EH (cell line): ENCODE data around the gene TGFB1I1.
"Not testable (repeated sequence)": the region's sequence is repeated elsewhere in the genome, so short reads cannot be mapped to it uniquely, and the experiment has no call there.

Source experiments
- DNase-seq: peaks from one replicate; pipeline ENCODE4 v3.0.0-alpha.2; 2015; ENCODE audit warnings: low read depth

The TGFB1I1 gene

DNA sequence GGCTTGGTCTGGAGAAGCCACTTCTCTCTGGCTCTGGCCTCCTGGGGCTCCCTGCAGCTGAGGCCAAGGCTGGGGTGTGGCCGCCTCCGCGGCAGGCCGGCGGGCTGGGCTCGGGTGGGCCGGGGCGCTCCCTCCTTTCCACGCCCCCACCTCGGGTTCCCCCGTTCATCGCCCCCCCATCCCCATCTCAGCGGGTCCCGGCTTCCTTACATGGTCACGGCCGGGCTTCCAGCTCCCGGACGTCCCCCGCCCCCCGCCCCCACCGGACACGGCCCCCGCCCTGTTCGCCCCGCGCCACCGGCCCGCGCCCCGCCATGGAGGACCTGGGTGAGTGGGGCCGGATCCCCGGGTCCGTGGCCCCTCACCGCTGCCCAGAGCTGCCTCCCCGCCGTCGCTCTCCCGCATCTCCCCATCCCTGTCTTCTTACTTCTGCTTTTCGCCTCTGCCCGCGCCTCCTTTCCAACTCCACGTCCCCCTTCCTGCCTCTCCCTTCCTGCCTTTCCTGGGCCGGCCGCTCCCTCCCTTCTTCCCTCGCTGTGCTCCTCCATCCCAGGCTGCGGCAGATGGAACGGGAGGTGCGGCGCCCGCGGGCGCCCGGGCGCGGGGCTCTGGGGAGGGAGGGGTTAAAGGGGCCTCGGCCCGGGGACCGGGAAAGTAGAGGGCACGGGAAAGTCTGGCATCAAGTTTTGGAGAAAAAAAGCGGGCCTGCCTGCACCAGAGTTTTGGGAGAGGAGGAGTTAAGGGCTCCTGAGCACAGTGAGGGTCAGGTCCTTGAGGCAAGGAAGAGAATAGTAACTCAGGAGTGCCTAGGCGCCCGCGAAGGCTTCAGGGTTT is at the start of gene TGFB1I1:
Gene TGFB1I1, plus strand, starts transcription at position 278 of the 834 bp plus-strand sequence. Its CDS starts 37 bp downstream, at position 315.
- peak; percentile 95 for DNase-seq

DNA sequence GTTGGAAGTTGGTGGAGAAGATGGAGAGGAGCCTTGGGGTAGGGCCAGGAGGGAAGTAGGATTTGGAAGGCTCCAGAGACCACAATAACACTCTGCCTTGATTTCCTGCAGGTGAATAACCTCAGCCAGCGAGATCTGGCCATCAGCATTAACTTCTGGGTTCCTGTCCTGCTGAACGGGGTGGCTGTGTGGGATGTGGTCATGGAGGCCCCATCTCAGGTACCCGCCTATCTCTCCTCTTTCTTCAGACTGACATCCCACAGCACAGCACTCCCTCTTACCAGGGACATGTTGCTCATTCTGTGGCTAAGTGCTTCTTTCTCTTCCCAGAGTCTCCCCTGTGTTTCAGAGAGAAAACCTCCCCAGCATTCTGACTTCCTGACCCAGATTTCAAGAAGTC is 48.7 kb upstream of the TGFB1I1 start:
- DNase-seq: no peak

DNA sequence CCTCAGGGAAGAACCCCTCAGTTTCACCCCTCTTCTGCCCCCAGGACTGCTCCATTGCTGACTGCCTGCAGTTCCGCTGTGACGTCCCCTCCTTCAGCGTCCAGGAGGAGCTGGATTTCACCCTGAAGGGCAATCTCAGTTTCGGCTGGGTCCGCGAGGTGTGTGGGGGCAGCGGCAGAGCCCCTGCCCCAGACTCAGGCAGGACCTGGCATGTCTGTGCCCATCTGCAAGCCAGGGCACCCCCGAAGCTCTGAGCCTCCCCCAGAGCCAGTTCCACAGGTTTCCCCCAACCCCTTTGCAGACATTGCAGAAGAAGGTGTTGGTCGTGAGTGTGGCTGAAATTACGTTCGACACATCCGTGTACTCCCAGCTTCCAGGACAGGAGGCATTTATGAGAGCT is 48.2 kb upstream of the TGFB1I1 start:
- DNase-seq: no peak

DNA sequence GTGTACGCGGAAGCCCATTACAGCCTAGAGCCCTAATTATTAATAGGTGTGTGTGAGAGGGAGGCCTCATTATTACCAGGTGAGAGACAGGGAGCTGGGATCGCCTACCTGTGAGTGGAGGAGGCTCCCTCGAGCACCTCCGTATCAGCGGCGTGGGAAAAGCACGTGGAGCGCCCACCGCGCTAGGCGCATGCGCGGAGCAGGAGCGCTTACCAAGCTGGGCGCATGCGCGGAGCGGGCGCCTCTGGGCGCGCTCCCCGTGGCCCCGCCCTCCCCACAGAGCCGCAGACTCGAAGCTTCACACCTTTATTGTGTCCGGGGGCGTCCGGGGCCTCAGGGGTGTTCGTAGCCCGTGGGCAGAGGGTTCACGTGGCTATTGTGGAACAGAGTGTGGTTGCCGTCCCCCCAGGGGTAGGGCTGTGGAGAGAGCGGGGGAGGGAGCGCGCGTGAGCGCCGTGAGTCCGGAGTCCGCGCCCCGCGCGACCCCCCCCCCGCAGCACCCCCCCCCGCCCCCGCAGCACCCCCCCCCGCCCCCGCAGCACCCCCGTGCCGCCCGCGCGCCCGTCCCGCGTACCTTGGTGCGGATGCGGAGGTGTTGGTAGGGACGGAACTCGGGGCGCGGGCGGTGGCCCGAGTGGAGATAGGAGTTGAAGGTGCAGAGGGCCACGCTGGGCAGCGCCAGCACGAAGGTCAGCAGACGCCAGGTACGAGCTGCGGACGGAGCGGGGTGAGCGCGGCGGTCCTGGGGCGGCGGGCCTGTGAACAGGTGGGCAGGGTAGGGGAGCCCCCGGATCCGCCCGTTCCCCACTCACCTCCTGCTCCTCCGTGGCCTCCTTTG is 44.3 kb upstream of the TGFB1I1 start:
- peak; percentile 41 for DNase-seq

DNA sequence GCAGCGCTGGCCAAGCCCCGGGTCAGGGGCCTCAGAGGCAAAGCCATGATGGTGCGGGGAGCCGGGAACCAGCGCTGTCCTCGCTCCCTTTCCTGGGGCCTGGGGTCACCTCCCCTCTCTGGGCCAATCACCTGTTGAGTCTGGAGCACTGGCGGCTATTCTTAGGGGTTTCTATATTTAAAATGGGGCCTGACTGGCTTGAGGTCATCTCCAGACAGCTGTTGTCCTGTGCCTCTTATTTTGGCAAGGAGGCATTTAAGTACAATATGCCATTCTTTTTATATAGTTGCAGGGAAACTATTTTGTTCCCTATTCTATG is 43.7 kb upstream of the TGFB1I1 start, which contains the start of gene COX6A2:
Gene COX6A2, minus strand, starts transcription at position 82 of the 319 bp plus-strand sequence. Its CDS starts 35 bp downstream, at position 47.
- no peak for DNase-seq

DNA sequence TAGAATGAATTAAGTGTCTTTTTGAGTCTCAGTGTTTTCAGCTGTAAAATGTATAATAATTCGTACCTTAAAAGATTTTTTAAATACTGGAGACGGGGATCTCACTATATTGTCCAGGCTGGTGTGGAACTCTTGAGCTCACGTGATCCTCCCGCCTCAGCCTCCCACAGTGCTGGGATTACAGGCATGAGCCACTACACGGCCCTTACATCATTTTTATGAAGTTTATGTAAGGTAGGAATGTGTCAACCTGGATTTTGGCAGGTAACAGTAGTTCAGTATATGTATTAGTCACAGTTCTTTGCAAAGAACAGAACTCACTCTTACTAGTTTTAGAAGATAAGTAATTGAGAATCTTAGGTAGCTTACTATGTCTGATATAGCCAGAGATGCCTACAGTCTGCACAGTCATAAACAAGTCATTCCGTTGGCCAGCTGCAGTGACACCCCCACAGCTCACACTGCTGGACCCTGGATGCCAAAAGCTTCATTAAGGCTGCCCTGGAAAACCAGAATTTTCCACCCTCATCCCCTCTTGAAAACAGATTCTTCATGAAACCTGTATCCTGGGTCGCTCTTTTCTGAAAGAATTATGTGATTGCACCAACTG is 43.2 kb upstream of the TGFB1I1 start:
- DNase-seq: no peak

DNA sequence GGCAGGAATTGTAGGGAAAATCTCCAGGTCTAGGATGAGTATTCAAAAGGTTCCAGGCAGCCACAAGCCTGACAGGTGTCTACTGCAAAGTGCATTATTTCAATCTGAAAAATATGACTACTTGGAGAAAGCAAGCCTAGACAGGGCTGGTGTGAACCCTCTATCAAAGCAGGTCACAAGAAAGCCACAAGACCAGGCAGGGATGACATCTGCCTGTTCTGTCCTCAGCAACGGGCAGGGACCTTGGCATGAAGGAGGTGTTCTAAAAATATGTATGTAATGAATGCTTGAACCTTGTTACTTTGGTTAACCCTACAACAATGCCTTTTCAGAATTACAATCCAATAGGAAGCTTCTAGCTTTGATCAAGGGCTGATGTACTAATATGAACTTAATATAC is 42.6 kb upstream of the TGFB1I1 start:
- no peak for DNase-seq

DNA sequence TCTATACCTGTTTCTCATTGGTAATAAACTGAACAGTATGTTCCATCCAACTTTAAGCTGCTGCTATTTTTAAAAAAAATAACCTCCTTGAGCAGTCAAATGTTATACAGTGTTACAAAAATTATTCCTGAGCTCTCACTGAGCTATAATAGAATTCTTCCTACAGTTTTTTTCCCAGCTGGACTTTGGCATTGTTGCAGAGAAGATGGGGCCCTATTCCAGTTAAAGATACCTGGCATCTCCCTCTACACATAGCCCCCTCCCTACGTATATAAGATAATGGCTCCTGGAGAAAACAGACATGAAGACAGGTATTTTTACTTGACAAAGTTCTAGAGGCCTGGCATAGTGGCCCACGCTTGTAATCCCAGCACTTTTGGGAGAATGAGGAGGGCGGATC is 42.2 kb upstream of the TGFB1I1 start:
- DNase-seq: no peak

DNA sequence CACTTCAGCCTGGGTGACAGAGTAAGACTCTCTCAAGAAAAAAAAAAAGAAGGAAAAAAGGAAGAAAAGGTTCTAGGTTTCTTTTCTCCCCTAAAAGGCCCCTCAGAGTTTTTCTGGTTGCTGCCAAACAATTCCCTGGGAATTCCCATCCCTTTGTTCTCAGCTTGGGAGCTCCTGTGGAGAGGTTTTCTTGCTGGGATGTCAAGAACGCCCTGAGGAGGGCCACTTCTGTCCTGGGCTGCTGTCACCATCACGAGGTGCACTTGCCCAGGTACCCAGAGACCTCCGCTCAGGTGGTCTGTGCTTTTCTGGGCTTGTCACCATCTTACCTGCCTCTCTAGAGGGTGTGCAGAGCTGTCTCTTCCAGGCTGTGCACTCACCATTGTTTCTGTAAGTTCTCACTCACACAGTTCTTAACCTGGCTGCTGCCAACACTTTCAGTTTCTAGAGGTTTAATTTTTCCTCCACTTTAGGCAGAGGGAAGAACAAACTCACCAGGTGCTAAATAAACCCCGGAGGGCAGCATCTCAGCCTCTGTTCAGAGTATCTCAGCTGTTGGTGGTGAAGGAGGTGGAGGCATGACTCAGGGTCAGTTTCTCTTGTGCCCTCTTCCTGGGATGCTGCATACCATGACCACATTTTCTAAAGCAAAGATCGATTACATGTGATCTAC is 41.4 kb upstream of the TGFB1I1 start:
- no peak for DNase-seq

DNA sequence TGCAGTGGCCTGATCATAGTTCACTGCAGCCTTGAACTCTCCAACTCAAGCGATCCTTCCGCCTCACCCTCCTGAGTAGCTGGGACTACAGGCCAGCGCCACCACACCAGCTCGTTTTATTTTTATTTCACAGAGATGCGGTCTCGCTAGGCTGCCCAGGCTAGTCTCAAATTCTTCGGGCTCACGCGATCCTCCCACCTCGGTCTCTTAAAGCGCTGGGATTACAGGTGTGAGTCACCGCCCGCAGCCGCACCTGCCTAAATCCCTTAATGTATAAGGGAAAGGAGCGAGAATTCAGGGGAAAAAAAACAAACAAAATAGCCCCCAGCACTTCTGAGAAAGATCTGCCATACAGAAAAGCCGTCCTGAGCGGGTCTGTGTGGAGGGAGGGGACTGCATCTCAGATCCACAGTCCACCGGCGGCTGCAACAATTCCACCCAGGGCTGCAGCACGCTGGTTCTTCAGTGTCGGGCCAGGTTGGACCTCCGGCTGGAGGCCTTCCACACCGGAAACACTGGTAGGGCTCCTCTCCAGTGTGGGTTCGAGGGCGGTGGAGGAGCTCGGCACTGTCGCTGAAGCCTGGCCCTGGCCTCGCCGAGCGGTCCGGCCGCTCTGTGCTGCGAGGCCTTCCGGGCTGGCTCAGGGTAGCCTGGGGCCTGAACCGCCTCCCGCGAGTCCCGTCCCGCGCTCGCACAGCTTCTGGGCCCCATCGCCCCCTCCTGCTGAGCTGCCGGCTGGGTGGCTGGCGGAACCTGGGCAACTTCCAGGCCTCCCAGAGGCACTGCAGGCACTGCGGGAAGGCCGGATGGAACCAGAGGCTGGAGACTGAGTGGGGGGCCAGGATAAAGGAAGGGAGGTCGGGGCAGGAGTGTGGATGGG is 36.4 kb upstream of the TGFB1I1 start:
- DNase-seq: no peak

DNA sequence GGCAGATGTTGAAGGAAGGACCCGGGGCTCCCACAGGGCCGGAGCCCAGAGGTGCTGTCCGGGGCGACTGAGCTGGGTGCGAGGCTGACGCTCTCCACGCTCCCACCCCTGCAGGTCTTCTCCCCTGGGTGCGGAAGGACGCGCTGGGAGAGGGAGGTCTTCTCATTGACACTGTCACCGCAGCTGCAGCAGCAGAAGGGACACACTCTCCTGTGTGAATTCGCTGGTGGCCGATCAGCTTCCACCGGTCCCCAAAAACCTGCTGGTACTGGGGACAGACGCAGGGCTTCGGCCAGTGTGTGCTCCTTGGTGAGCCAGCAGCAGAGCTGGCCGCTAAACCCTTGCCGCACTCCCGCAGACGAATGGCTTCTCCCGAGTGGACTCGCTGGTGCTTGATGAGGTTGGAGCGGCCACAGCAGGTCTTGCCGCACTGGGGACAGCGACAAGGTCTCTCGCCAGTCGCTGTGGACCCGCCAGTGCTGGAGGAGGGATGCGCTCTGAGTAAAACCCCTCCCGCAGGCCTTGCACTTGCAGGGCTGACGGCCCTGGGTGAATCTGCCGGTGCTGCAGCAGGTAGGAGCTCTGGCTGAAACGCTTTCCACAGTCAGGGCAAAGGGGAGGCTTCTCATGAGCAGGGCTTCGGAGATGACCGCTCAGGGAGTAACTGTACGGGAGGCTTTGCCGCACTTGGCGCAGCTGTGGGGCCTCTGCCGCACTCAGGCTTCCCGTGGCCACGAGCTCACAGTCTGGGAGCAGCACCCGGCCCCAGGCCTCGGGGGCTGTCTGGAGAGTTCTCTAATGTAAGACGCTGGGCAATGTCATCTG is 35.5 kb upstream of the TGFB1I1 start:
- no peak for DNase-seq

DNA sequence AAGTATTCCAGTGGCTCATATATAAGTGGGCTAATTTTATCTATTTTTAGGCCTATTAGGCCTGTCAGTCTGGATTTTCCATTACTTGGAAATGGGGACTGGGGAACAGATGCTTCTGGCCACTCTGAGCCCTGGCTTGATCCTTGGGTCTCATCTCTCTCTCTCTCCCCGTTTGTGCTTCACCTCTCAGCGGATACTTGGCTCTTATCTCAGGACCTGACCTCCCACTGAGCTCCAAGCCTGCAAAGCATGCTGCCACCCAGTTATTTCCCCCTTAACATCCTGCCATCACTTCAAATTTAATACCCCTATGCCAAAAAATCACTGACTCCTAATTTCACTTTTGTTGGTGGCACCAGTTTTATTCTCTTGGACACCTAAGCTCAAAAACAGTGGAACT is 33.5 kb upstream of the TGFB1I1 start:
- no peak for DNase-seq

DNA sequence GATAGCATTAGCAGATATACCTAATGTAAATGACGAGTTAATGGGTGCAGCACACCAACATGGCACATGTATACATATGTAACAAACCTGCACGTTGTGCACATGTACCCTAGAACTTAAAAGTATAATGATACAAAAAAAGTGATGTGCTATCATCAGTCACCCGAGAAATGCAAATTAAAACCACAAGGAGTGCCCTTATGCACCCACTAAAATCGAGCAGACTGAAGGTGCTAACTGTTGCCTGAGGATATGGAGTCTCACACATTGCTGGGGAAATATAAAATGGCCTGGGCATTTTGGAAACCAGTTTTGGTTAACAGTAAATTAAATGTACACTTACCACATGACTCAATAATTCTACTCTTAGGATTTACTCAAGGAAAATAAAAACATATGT is 32.9 kb upstream of the TGFB1I1 start:
- DNase-seq: not testable (repeated sequence)

DNA sequence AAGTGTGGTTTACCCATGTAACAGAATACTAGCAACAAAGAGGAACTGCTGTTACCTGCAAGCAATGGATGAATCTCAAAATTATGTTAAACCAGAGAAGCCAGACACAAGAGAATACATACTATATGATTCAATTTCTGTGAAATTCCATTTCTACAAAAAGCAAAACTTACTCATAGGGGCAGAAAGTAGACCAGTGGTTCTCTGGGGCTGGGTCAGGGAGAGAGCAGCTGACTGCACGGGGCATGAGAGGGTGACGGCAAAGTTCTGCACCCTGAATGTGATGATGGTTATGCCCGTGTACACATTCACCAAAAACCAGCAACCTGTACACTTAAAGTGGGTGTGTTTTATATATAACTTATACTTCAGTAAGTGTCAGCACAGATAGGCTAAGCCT is 32.4 kb upstream of the TGFB1I1 start:
- no peak for DNase-seq

DNA sequence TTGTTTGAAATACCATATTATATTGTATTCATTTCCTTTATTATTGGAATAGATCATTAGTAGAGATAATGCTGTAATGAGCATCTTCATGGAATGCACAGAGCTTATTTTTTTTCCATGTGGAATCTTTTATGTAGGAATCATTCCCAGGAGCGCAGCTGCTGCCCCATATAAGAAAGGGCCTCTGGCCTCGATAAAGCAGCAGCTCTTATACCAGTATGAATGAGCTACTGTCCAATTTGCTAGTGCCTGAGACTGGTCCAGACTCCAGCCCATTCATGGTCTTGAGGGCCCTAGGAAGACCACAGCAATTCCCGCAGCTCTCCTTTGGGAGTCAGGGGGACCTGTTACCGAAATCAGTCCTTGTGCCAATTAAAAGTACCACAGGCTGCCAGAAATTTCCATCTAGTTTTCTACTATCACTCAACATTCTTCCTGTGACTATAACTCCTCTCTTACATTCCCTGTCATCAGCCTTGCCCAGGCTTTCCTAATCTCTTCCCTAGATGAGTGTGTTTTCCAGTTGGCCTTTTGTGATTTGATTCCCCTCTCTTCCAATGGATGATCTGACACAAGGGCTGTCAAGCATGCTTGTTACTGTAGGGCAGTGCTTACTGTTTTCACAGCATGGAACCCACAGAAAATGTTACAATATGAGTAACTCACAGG is 31.3 kb upstream of the TGFB1I1 start:
- peak; percentile 54 for DNase-seq

DNA sequence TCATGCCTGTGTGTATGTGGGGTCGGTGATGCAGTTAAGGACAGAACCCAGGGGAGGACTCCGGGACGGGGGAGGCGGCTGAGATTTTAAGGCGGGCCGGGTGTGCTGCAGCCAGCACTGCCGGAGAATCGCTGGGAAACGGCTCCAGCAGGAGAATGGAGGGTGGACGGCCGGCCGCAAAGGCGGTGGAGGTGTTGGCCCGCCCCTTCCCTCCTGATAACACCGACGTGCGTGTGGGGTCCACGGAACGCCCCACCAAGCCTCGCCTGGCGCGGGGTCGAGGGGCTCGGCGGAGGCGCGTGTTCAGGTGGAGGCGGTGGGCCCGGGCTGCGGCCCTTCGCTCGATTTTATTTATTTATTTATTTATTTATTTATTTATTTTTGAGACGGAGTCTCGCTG is 30.0 kb upstream of the TGFB1I1 start:
- no peak for DNase-seq

DNA sequence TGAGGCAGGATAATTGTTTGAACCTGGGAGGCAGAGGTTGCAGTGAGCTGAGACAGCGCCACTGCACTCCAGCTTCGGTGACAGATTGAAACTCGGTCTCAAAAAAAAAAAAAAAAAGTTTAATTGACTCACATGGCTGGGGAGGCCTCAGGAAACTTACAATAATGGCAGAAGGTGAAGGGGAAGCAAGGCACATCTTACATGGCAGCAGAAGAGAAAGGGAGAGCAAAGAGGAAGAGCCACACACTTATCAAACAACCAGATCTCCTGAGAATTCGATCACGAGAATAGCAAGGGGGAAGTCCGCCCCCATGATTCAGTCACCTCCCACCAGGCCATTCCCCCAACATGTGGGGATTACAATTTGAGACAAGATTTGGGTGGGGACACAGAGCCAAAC is 26.0 kb upstream of the TGFB1I1 start:
- DNase-seq: not testable (repeated sequence)

DNA sequence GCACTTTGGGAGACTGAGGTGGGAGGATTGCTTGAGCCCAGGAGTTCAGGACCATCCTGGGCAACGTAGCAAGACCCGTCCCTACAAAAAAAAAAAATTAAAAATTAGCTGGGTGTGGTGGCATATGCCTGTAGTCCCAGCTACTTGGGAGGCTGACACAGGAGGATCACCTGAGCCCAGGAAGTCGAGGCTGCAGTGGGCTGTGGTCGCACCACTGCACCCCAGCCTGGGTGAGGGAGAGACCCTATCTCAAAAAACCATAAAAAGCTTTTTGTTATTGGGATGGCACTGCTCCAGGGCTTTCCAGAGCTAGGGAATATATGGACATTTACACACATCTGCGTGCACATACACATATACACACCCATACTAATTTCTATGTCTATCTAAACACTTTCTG is 20.8 kb upstream of the TGFB1I1 start:
- no peak for DNase-seq

DNA sequence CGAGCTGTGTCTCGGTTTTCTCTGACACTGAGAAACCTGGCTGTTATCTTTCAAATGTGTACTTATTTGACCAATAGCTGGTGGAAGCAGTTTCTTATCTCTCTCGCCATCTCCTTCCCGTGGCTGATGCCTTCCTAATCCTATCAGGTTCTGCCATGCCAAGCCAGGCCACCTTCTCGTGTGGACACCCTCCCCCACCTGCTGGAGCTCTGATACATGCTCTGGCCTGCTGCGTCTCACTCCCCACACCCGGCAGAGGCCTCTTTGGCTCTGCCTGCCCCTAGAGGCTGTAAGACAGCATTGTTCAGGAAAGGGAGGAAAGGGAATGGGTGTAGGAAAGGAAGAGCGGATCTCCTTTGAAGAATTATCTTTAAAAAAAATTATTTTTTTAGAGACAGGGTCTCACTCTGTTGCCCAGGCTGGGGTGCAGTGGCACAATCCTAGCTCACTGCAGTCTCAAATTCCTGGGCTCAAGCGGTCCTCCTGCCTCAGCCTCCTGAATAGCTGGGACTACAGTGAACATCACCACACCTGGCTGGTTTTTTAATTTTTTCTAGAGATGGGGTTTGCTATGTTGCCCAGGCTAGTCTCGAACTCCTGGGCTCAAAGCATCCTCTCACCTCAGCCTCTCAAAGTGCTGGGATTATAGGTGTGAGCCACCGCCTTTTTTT is 20.1 kb upstream of the TGFB1I1 start:
- DNase-seq: peak; percentile 82
